ENCODE data around the gene GPR15. TPM values are rescaled to one million over a fixed set of nuclear protein-coding genes. Genes with fewer than 3 reads are reported as not detected.

GPR15 gene
- total RNA-seq, 1 experiment from 2014 or later, result not detected

GRCh38 chr3:98529856-98530459 lies 1.8 kb upstream of the GPR15 start:
- no peak for DNase-seq (ENCODE audit: low spot score)

- no peak for DNase-seq (ENCODE audit: low spot score)
Observed at GRCh38 chr3:98530676-98531075, 1.1 kb upstream of the GPR15 start.

GRCh38 chr3:98532275-98532637 lies 478 bp downstream of the GPR15 start:
- no peak for DNase-seq (ENCODE audit: low spot score)

GRCh38 chr3:98532709-98533571 lies 1.2 kb downstream of the GPR15 start:
- DNase-seq (ENCODE audit: low spot score), result no peak

- DNase-seq (ENCODE audit: low spot score), result no peak
Observed at GRCh38 chr3:98534168-98534567, 2.4 kb downstream of the GPR15 start.

GRCh38 chr3:98534734-98535133 lies 3.0 kb downstream of the GPR15 start:
- no peak for DNase-seq (ENCODE audit: low spot score)

GRCh38 chr3:98536456-98537017 lies 4.8 kb downstream of the GPR15 start:
- no peak for DNase-seq (ENCODE audit: low spot score)

- DNase-seq (ENCODE audit: low spot score), result no peak
Observed at GRCh38 chr3:98540346-98540745, 8.6 kb downstream of the GPR15 start.

- no peak for DNase-seq (ENCODE audit: low spot score)
Observed at GRCh38 chr3:98541695-98542094, 9.9 kb downstream of the GPR15 start.

- DNase-seq (ENCODE audit: low spot score), result no peak
Observed at GRCh38 chr3:98542623-98543022, 10.8 kb downstream of the GPR15 start.

- no peak for DNase-seq (ENCODE audit: low spot score)
Observed at GRCh38 chr3:98545940-98546339, 14.2 kb downstream of the GPR15 start.

- no peak for DNase-seq (ENCODE audit: low spot score)
Observed at GRCh38 chr3:98548544-98548943, 16.8 kb downstream of the GPR15 start.

- no peak for DNase-seq (ENCODE audit: low spot score)
Observed at GRCh38 chr3:98550833-98551232, 19.1 kb downstream of the GPR15 start.

- DNase-seq (ENCODE audit: low spot score), result no peak
Observed at GRCh38 chr3:98551236-98551635, 19.5 kb downstream of the GPR15 start.

- no peak for DNase-seq (ENCODE audit: low spot score)
Observed at GRCh38 chr3:98551754-98552153, 20.0 kb downstream of the GPR15 start.

- DNase-seq (ENCODE audit: low spot score), result no peak
Observed at GRCh38 chr3:98552232-98553020, 20.6 kb downstream of the GPR15 start.

- DNase-seq (ENCODE audit: low spot score), result no peak
Observed at GRCh38 chr3:98553021-98553563, 21.3 kb downstream of the GPR15 start.

- no peak for DNase-seq (ENCODE audit: low spot score)
Observed at GRCh38 chr3:98553753-98554152, 22.0 kb downstream of the GPR15 start.

GRCh38 chr3:98554580-98554979 lies 22.8 kb downstream of the GPR15 start:
- no peak for DNase-seq (ENCODE audit: low spot score)

- DNase-seq (ENCODE audit: low spot score), result no peak
Observed at GRCh38 chr3:98555025-98555379, 23.2 kb downstream of the GPR15 start.

GRCh38 chr3:98556164-98557130 lies 24.7 kb downstream of the GPR15 start:
- DNase-seq (ENCODE audit: low spot score), result no peak

Measured in HT-29 (cell line).